LHCN-M2 (cell line): ENCODE measurements around the gene TRMT11. TPM values are rescaled to one million over a fixed set of nuclear protein-coding genes. Genes with fewer than 3 reads are reported as not detected.
"Not testable (repeated sequence)": the region's sequence is repeated elsewhere in the genome, so short reads cannot be mapped to it uniquely, and the experiment has no call there.

ENCODE experiments used
- DNase-seq: peaks from one replicate; pipeline ENCODE4 v3.0.0-alpha.2; 2012; ENCODE audit warnings: low read depth
- polyA plus RNA-seq: library from polyadenylated mRNA; unstranded; fragments of >200 nt; gene quantifications from one replicate; pipeline ENCODE4 v1.2.1, GENCODE V29; 2012; ENCODE audit warnings: missing spikeins
- total RNA-seq: library from RNA; depleted of rRNA; stranded (reverse); fragments of >200 nt; gene quantifications from 2 replicates; pipeline ENCODE4 v1.2.3, GENCODE V29; 2014; rRNA removed

The TRMT11 gene
- 18.8 and 20.7 TPM in 2 replicates for total RNA-seq
- 5.0 TPM for polyA plus RNA-seq

- peak; percentile 83 for DNase-seq
These were observed at the start of gene TRMT11 for GRCh38 chr6:125986301-125987025. TSS of gene TRMT11 (plus strand) at chr6:125986540. CDS start at chr6:125986551, 11 bp downstream.

DNA sequence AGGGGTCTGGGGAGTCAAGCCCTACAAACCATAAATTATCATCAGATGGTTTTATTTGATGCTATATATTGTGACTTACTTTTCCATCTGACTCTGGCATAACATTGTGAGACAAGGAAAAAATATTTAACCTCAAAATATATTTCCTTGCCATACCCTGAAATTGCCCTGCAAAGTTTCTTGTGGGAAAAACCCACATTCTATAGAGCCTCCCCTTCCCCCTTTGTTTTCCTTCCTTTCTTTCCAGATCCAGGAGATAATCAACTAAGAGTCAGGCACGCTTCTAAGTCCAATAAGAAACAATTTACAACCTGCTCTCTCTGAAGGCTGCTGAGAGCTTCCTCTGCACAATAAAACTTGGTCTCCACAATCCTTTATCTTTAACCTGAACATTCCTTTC is 47.3 kb upstream of the TRMT11 start:
- no peak for DNase-seq

- DNase-seq: no peak
These were observed 46.5 kb upstream of the TRMT11 start for GRCh38 chr6:125939791-125940190.

DNA sequence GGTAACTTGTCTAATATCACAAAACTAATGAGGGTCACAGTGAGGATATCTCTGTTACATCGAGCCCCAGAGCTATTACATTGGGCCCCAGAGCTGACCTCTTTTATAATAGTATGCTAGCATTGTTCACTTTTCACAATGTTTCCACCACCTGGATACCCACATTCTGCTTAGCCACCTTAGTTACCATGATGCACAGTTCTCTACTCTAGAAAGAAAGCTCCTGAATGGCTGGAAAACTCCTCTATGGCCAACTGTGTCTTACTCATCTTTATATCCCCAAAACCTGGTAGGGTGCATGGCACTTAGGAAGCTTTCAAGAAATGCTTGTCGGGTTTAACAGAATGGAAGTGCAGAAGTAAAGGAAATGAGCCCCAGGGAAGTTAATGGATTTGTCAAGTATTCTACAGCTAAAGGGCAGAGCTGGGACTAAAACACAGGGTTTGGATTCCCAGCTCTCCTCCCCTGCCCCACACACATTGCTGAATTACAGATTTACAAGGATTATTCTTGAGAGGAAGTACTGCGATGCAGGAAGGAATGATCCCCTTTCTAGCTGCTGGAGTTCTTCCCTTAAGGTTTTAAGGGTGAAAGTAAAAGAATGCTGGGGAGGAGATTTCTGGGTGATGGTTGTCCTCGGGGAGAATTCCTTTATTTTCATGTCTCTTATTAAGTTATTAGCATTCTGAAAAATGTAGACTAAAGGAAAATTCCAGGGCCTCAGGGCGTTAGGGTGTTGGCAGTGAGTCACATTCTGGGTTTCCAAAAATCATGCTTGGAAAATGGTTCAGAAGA is 45.9 kb upstream of the TRMT11 start:
- no peak for DNase-seq

- no peak for DNase-seq
These were observed 43.4 kb upstream of the TRMT11 start for GRCh38 chr6:125942672-125943527.

- no peak for DNase-seq
These were observed 42.6 kb upstream of the TRMT11 start for GRCh38 chr6:125943528-125944433.

DNA sequence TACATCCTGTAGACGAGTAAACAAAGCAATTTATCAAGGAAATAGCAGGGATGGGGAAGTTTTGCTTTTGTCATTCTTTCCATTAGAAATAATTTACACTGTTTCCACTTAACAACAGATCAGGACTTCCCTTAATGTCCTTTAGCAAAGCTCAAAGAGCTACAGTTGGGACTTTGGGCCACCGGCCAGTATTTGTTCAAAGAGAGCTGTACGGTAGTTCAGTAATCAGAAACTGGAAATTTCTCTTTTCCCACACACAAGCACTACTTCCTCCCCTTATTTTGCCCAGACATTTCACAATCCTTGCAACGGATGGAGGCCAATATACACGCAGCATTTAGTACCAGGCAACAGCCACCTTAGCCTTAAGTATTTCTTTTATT is 41.9 kb upstream of the TRMT11 start:
- peak; percentile 58 for DNase-seq

- no peak for DNase-seq
These were observed 41.4 kb upstream of the TRMT11 start for GRCh38 chr6:125944896-125945295.

- no peak for DNase-seq
These were observed 40.8 kb upstream of the TRMT11 start for GRCh38 chr6:125945378-125946141.

DNA sequence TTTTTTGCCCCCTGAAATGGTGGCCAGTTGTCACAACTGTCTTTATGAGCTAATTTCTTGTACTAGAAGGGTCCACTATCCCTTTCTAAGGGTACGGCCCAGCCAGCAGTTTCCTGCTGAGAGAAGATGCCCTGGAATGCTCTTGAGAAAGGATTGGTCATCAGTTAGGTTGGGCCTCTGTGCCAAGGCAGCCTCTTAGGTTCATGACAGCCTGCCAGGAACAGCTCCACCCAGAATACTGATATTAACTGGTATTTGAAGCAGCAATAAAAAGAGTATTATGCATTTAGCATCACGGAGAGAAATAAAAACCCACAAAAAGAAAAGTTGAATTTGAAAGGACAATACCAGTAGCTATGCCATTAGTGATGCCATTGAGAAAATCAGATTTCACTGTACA is 38.7 kb upstream of the TRMT11 start:
- DNase-seq: peak; percentile 45

DNA sequence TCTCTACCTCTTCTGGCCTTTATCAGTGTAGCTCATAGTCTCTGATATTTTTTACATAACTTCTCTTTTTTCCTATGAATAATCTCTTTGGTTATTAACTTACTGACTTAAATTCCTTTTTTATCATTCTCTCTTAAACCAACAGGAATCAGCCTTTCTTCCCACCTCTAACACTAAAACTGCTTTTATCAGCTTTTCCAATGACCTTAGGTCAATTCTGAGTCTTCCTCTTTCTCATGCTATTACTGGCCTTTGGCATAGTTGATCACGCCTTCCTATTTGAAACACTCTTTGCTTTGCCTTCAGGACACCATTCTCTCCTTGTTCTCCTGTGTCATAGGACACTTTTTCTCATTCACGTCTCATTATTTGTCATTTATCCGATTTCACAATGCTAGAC is 37.9 kb upstream of the TRMT11 start:
- no peak for DNase-seq

DNA sequence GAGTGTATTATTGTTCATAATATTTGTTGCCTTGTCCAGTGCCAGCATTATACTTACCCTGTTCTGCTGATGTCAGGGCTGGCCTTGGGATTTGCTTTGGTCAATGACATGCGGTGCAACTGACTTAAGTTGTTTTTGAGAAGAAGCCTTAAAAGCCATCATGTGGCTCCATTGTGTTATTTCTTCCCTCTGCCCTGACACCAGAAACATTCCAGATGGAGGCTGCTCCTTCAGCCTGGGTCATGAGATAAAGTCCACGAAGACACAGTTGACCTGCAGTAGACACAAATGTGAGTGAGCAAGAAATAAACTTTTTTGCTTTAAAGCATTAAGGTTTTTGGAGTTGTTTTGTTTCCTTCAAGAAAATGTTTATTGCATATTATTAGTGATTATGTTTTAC is 37.3 kb upstream of the TRMT11 start:
- DNase-seq: no peak

GRCh38 chr6:125950293-125950692 is 36.0 kb upstream of the TRMT11 start:
- peak; percentile 47 for DNase-seq

DNA sequence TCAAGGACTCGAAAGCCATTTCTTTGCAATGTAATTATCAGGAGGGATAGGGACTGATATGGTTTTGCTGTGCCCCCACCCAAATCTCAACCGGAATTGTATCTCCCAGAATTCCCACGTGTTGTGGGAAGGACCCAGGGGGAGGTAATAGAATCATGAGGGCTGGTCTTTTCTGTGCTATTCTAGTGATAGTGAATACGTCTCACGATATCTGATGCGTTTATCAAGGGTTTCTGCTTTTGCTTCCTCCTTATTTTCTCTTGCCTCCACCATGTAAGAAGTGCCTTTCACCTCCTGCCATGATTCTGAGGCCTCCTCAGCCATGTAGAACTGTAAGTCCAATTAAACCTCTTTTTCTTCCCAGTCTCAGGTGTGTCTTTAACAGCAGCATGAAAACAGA is 35.6 kb upstream of the TRMT11 start:
- not testable (repeated sequence) for DNase-seq

DNA sequence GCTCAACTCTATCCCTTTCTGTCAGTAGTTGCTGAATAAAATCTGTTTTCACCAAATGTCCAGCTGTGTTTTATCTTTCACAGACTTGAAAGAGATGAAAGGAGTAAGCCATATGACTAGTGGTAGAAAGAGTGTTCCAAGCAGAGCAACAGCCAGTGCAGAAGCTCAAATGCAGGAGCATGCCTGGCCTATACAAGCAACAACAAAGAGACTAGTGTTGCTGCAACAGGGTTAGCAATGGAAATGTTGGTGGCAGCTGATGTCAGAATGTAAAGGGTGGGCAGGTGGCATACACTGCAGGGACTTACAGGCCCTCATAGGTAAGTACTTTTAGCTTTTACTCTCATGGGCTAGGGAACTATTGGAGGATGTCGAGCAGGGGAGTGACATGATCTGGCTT is 35.0 kb upstream of the TRMT11 start:
- no peak for DNase-seq

GRCh38 chr6:125952764-125953501 is 33.4 kb upstream of the TRMT11 start:
- DNase-seq: peak; percentile 14

DNA sequence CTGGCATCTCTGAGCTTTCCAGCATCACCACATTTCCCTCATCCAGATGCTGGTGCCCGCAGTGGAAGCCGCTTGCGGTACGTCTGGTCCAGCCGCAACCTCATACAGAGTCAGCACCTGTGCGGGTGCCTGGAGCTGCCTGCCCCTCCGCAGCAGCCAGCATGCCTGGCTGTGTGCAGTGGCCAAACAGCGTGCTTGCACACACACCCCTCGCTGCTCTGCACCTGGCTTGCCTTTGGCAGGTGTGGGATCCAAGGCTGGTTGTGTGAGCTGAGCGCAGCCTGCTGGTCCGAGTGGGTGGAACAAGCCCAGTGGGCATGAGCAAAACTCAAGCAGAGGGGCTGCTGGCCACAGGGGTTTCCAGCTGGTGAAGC is 32.9 kb upstream of the TRMT11 start:
- DNase-seq: no peak

GRCh38 chr6:125954735-125955339 is 31.5 kb upstream of the TRMT11 start:
- DNase-seq: no peak

DNA sequence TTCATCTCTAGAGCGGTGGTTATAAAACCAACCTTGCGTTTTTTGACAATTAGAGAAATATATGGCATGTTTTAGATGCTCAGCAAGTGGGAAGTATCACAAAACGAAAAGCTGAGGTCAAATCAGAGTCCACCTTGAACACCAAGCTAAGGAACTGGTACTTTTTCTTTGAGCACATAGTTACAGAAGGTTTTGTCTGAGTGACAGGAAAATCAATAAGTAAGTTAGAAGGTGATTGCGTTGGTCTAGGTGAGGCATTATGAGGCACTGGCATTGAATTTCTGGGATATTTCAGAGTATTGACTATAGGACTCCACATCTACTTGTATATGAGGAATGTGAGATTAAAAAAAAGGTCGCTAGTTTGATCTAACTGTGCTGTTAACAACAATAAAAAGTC is 30.4 kb upstream of the TRMT11 start:
- no peak for DNase-seq
